ENCODE data around the gene HIRA.
"Not testable (repeated sequence)": the region's sequence is repeated elsewhere in the genome, so short reads cannot be mapped to it uniquely, and the experiment has no call there.

Gene HIRA

GRCh38 chr22:19321757-19322156 is 109.8 kb downstream of the HIRA start:
- no peak overlapping the region for H3K27ac ChIP-seq (ENCODE audit: low read depth, low read length)
- H3F3A ChIP-seq (ENCODE audit: insufficient read depth) = no peaks in the 10 kb centered on the region
- H3K79me2 ChIP-seq (ENCODE audit: insufficient read depth, low read length) = no peaks in the 10 kb centered on the region
- no peaks in the 10 kb centered on the region for H3K9me3 ChIP-seq (ENCODE audit: insufficient read depth, low read length)
- no peaks in the 10 kb centered on the region for H3K27me3 ChIP-seq (ENCODE audit: low read length)
- H3K4me3 ChIP-seq (ENCODE audit: insufficient read depth, low read length, poor library complexity, severe bottlenecking) = no peak overlapping the region
- no peak overlapping the region for H3K4me2 ChIP-seq (ENCODE audit: low read depth, low read length, poor library complexity, severe bottlenecking)
- H3K9me2 ChIP-seq (replicated peaks; ENCODE audit: insufficient read depth, low read length) = no peaks in the 10 kb centered on the region
- no peak for TF ChIP-seq EZH2phosphoT487 (conservative IDR thresholded peaks at IDR 0.05; ENCODE audit: low read length)
- TF ChIP-seq, protein P1, sequence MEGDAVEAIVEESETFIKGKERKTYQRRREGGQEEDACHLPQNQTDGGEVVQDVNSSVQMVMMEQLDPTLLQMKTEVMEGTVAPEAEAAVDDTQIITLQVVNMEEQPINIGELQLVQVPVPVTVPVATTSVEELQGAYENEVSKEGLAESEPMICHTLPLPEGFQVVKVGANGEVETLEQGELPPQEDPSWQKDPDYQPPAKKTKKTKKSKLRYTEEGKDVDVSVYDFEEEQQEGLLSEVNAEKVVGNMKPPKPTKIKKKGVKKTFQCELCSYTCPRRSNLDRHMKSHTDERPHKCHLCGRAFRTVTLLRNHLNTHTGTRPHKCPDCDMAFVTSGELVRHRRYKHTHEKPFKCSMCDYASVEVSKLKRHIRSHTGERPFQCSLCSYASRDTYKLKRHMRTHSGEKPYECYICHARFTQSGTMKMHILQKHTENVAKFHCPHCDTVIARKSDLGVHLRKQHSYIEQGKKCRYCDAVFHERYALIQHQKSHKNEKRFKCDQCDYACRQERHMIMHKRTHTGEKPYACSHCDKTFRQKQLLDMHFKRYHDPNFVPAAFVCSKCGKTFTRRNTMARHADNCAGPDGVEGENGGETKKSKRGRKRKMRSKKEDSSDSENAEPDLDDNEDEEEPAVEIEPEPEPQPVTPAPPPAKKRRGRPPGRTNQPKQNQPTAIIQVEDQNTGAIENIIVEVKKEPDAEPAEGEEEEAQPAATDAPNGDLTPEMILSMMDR (IDR thresholded peaks at IDR 0.05; ENCODE audit: insufficient read depth, low read length, poor library complexity, severe bottlenecking) = no peak
- no peaks in the 10 kb centered on the region for H3K36me3 ChIP-seq (ENCODE audit: low read length)
- H4K20me1 ChIP-seq (ENCODE audit: low read depth, low read length) = no peaks in the 10 kb centered on the region
- H2AFZ ChIP-seq (ENCODE audit: low read depth, low read length, severe bottlenecking) = no peak overlapping the region
- no peak overlapping the region for H3K9ac ChIP-seq (ENCODE audit: low read length)

DNA sequence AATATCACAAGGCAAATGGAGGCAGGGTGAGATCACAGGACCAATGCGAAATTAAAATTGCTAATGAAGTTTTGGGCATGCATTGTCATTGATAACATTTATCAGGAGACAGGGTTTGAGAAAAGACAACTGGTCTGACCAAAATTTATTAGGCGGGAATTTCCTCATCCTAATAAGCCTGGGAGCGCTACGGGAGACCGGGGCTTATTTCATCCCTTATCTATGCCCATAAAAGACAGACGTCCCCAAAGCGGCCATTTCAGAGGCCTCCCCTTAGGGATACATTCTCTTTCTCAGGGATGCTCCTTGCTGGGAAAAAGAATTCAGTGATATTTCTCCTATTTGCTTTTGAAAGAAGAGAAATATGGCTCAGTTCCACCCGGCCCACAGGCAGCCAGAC is 111.4 kb downstream of the HIRA start:
- not testable (repeated sequence) for H3K9me2 ChIP-seq (replicated peaks; ENCODE audit: insufficient read depth, low read length); H3K79me2 ChIP-seq (ENCODE audit: insufficient read depth, low read length); H4K20me1 ChIP-seq (ENCODE audit: low read depth, low read length); H3K4me2 ChIP-seq (ENCODE audit: low read depth, low read length, poor library complexity, severe bottlenecking); H3K27ac ChIP-seq (ENCODE audit: low read depth, low read length); H3F3A ChIP-seq (ENCODE audit: insufficient read depth); H3K36me3 ChIP-seq (ENCODE audit: low read length); H3K4me3 ChIP-seq (ENCODE audit: insufficient read depth, low read length, poor library complexity, severe bottlenecking); H3K9ac ChIP-seq (ENCODE audit: low read length); H3K9me3 ChIP-seq (ENCODE audit: insufficient read depth, low read length); H3K27me3 ChIP-seq (ENCODE audit: low read length); H2AFZ ChIP-seq (ENCODE audit: low read depth, low read length, severe bottlenecking)

DNA sequence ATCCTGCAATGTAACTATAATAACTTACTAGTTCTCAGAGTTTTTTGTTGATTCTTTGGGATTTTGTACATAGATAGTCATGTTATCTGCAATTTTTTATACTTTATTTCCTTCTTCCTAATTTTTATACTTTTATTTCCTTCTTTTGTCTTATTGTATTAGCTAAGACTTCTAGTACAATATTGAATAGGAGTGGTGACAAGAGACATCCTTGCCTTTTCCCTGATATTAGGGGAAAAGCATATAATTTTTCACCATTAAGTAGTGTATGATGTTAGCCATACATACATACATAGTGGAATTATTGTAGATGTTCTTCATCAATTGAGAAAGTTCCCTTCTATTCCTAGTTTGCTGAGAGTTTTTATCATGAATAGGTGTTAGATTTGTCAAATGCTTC is 112.3 kb downstream of the HIRA start:
- Histone ChIP-seq H2AFZ (ENCODE audit: low read depth, low read length, severe bottlenecking) (no peak overlapping the region), H3K9ac (ENCODE audit: low read length) (no peak overlapping the region), H3K4me3 (ENCODE audit: insufficient read depth, low read length, poor library complexity, severe bottlenecking) (no peak overlapping the region), H3K36me3 (ENCODE audit: low read length) (no peaks in the 10 kb centered on the region), H3F3A (ENCODE audit: insufficient read depth) (no peaks in the 10 kb centered on the region), H3K79me2 (ENCODE audit: insufficient read depth, low read length) (no peaks in the 10 kb centered on the region), H3K9me2 (replicated peaks; ENCODE audit: insufficient read depth, low read length) (no peaks in the 10 kb centered on the region), H3K4me2 (ENCODE audit: low read depth, low read length, poor library complexity, severe bottlenecking) (no peak overlapping the region), H4K20me1 (ENCODE audit: low read depth, low read length) (no peaks in the 10 kb centered on the region), H3K27ac (ENCODE audit: low read depth, low read length) (no peak overlapping the region), H3K27me3 (ENCODE audit: low read length) (no peaks in the 10 kb centered on the region), H3K9me3 (ENCODE audit: insufficient read depth, low read length) (no peaks in the 10 kb centered on the region)
- TF ChIP-seq, protein P1 (IDR thresholded peaks at IDR 0.05; ENCODE audit: insufficient read depth, low read length, poor library complexity, severe bottlenecking) = no peak
- TF ChIP-seq EZH2phosphoT487 (conservative IDR thresholded peaks at IDR 0.05; ENCODE audit: low read length) = no peak

- Histone ChIP-seq H3K27me3 (ENCODE audit: low read length) (no peaks in the 10 kb centered on the region), H3K36me3 (ENCODE audit: low read length) (no peaks in the 10 kb centered on the region), H3K9ac (ENCODE audit: low read length) (no peak overlapping the region), H3K4me3 (ENCODE audit: insufficient read depth, low read length, poor library complexity, severe bottlenecking) (no peak overlapping the region), H3K4me2 (ENCODE audit: low read depth, low read length, poor library complexity, severe bottlenecking) (no peak overlapping the region), H3K9me3 (ENCODE audit: insufficient read depth, low read length) (no peaks in the 10 kb centered on the region), H4K20me1 (ENCODE audit: low read depth, low read length) (no peaks in the 10 kb centered on the region), H3K9me2 (replicated peaks; ENCODE audit: insufficient read depth, low read length) (no peaks in the 10 kb centered on the region), H2AFZ (ENCODE audit: low read depth, low read length, severe bottlenecking) (no peak overlapping the region), H3F3A (ENCODE audit: insufficient read depth) (no peaks in the 10 kb centered on the region), H3K79me2 (ENCODE audit: insufficient read depth, low read length) (no peaks in the 10 kb centered on the region), H3K27ac (ENCODE audit: low read depth, low read length) (no peak overlapping the region)
- TF ChIP-seq, protein P1 (IDR thresholded peaks at IDR 0.05; ENCODE audit: insufficient read depth, low read length, poor library complexity, severe bottlenecking) = no peak
- TF ChIP-seq EZH2phosphoT487 (conservative IDR thresholded peaks at IDR 0.05; ENCODE audit: low read length) = no peak
These were observed 113.7 kb downstream of the HIRA start for GRCh38 chr22:19317865-19318264.
